GM12873 (cell line): ENCODE measurements around the gene HAUS6.

Experiments
- TF ChIP-seq, protein P1 (sequence below): IDR thresholded peaks from 2 replicates; pipeline ENCODE4 v1.5.1; 2012; ENCODE audit warnings: low read depth, mild to moderate bottlenecking, moderate library complexity, low read length, control low read depth; ENCODE audit not compliant: insufficient read depth; ENCODE audit errors: missing control alignments

HAUS6 gene

DNA sequence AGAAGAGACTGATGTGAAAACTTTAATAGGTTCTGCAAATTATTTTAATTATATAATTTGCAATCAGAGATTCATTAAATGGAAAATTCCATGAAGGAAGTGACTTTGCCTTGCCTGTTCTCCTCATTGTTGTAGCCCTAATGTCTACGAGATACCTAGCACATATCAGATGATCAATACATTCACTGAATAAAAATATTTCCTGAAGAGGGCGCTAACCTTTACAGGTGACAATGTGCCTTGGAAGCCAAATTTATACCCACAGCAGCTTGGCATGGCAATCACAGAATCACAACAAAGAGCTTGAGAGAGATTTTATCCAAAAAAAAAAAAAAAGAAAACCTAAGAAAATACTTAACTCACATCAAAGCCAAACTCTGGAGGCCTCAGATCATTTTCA is 17.4 kb downstream of the HAUS6 start:
- TF ChIP-seq, protein P1, sequence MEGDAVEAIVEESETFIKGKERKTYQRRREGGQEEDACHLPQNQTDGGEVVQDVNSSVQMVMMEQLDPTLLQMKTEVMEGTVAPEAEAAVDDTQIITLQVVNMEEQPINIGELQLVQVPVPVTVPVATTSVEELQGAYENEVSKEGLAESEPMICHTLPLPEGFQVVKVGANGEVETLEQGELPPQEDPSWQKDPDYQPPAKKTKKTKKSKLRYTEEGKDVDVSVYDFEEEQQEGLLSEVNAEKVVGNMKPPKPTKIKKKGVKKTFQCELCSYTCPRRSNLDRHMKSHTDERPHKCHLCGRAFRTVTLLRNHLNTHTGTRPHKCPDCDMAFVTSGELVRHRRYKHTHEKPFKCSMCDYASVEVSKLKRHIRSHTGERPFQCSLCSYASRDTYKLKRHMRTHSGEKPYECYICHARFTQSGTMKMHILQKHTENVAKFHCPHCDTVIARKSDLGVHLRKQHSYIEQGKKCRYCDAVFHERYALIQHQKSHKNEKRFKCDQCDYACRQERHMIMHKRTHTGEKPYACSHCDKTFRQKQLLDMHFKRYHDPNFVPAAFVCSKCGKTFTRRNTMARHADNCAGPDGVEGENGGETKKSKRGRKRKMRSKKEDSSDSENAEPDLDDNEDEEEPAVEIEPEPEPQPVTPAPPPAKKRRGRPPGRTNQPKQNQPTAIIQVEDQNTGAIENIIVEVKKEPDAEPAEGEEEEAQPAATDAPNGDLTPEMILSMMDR: peak; percentile 48

GRCh38 chr9:19074836-19075235 is 27.9 kb downstream of the HAUS6 start:
- TF ChIP-seq, protein P1: no peak

DNA sequence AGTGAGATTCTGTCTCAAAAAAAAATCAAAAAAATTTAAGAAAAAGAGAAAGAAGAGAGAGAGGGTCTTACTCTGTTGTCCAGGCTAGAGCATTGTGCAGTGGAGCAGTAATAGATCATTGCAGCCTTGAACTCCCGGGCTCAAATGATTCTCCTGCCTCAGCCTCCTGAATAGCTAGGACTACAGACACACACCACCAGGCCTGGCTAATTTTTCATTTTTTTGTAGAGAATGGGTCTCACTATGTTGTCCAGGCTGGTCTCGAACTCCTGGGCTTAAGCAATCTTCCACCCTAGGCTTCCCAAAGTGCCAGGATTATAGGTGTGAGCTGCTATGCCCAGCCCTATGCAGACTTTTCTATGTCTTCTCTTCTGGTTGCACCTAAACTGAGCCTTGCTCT is 28.5 kb downstream of the HAUS6 start:
- TF ChIP-seq, protein P1: no peak

DNA sequence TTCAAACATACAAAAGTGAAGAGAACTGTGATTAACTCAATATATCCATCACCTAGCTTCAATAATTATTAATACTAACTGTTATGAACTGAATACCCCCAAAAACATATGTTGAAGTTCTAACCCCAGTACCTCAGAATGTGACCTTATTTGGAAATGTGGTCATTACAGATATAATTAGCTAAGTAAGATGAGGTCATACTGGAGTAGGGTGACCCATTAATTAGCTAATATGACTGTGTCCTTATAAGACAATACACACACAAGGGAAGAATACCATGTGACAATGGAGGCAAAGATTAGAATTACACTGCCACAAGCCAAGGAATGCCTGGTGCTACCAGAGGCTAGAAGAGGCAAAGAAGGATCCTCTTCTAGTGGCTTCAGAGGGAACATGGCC is 45.7 kb downstream of the HAUS6 start:
- TF ChIP-seq, protein P1: no peak

GRCh38 chr9:19050637-19051591 is 51.8 kb downstream of the HAUS6 start:
- TF ChIP-seq, protein P1: no peak

DNA sequence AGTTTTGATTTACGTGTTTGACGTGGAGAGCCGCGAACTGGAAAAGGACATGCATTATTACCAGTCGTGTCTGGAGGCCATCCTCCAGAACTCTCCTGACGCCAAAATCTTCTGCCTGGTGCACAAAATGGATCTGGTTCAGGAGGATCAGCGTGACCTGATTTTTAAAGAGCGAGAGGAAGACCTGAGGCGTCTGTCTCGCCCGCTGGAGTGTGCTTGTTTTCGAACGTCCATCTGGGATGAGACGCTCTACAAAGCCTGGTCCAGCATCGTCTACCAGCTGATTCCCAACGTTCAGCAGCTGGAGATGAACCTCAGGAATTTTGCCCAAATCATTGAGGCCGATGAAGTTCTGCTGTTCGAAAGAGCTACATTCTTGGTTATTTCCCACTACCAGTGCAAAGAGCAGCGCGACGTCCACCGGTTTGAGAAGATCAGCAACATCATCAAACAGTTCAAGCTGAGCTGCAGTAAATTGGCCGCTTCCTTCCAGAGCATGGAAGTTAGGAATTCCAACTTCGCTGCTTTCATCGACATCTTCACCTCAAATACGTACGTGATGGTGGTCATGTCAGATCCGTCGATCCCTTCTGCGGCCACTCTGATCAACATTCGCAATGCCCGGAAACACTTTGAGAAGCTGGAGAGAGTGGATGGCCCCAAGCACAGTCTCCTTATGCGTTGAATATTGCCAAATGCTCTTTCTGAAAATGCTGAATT is 52.6 kb downstream of the HAUS6 start:
- TF ChIP-seq, protein P1: no peak
